Measurements from ENCODE around the gene DRGX.

Gene DRGX

DNA sequence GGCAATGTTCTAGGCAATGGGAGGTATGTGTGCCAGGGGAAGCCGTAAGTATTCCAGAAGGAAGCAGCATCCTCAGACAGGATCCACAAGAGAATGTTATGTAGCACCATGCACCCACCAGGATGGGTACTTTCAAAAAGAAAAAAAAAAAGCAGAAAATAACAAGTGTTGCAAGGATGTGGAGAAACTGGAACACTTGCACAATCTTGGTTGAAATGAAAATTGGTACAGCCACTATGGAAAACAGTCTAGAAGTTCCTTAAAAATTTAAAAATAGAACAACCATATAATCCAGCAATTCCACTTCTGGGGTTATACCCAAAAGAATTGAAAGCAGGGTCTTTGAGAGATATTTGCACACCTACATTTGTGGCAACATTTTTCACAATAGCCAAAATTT is 76.7 kb downstream of the DRGX start:
- no peak overlapping the region for H3K9ac ChIP-seq (ENCODE audit: low read length in 2 of 2)
- no peaks in the 10 kb centered on the region for H3K36me3 ChIP-seq (ENCODE audit: control insufficient read depth in 2 of 2, insufficient read depth in 2 of 2, low read length in 2 of 2)
- no peak overlapping the region for H3K4me3 ChIP-seq (ENCODE audit: low read length in 2 of 2)
- no peaks in the 10 kb centered on the region for H3K4me1 ChIP-seq (ENCODE audit: control insufficient read depth, insufficient read depth, low read length)
- H3K27ac ChIP-seq (ENCODE audit: low read length): no peak overlapping the region
- H3K27me3 ChIP-seq (ENCODE audit: control insufficient read depth in 1 of 2, insufficient read depth in 2 of 2, low read length in 2 of 2): peaks cover 0 to 3% of the 10 kb centered on the region in 2 donors
- no peaks in the 10 kb centered on the region for H3K9me3 ChIP-seq (ENCODE audit: control insufficient read depth in 2 of 2, low read length in 2 of 2)

DNA sequence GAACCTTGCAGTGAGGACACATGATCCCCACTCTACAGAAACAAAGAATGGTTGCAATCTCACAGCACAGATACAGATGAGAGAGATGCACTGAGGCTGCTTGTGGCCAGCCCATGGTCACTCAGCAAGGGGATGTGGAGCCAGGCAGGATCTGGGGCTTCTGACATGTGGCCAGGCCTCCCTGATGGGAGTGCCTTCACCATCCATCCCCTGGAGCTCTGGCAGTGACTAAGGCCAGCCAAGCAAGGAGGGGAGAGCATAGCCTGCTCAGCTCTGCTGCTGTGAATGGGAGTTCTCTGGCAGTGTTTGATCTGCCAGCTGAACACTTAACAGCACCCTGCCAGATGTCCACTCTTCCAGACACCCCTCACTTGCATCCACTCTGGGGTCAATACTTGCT is 77.1 kb downstream of the DRGX start:
- Histone ChIP-seq H3K9me3 (ENCODE audit: control insufficient read depth in 2 of 2, low read length in 2 of 2) (no peaks in the 10 kb centered on the region), H3K36me3 (ENCODE audit: control insufficient read depth in 2 of 2, insufficient read depth in 2 of 2, low read length in 2 of 2) (no peaks in the 10 kb centered on the region), H3K27me3 (ENCODE audit: control insufficient read depth in 1 of 2, insufficient read depth in 2 of 2, low read length in 2 of 2) (peaks cover 0 to 3% of the 10 kb centered on the region in 2 donors), H3K9ac (ENCODE audit: low read length in 2 of 2) (no peak overlapping the region), H3K4me1 (ENCODE audit: control insufficient read depth, insufficient read depth, low read length) (no peaks in the 10 kb centered on the region), H3K4me3 (ENCODE audit: low read length in 2 of 2) (no peak overlapping the region), H3K27ac (ENCODE audit: low read length) (no peak overlapping the region)

DNA sequence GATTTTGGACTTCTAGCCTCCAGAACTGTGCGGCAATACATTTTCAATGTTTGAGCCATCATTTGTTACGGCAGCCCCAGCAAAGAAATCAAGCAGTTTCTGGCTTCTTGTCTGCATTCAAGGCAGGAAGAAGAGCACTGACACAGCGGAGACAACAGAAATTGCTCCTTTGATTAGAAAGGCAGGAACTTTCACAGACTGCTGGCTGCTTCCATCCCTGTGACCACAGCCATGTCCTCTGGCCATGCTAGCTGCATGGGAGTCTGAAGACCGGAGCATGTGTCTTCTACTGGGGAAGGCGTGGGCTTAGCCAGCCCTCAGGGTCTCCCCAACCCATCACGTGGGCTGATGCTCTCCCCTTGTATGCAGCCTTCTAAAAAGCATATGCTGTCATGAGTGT is 77.9 kb downstream of the DRGX start:
- Histone ChIP-seq H3K9me3 (ENCODE audit: control insufficient read depth in 2 of 2, low read length in 2 of 2) (no peaks in the 10 kb centered on the region), H3K4me1 (ENCODE audit: control insufficient read depth, insufficient read depth, low read length) (no peaks in the 10 kb centered on the region), H3K36me3 (ENCODE audit: control insufficient read depth in 2 of 2, insufficient read depth in 2 of 2, low read length in 2 of 2) (no peaks in the 10 kb centered on the region), H3K27ac (ENCODE audit: low read length) (no peak overlapping the region), H3K27me3 (ENCODE audit: control insufficient read depth in 1 of 2, insufficient read depth in 2 of 2, low read length in 2 of 2) (peaks cover 0 to 3% of the 10 kb centered on the region in 2 donors), H3K9ac (ENCODE audit: low read length in 2 of 2) (no peak overlapping the region), H3K4me3 (ENCODE audit: low read length in 2 of 2) (no peak overlapping the region)

DNA sequence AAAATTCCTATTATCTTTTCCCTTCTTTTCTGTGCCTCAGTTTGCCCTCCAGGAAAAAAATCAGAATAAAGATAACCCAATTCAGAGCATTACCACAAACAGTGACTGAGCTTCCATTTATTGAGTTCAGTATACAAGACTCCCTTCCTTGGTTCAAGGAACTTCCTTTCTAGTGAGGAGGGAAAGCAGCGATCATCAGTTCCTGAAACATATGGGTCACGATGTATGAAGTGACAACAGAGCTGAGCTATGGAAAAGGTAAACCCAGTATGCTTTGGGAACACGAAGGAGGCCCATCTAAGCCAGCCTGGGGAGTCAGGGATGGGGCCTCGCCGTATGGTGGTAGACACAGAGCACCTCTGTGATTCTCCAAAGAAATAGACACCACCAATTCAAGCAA is 81.1 kb downstream of the DRGX start:
- H3K4me3 ChIP-seq (ENCODE audit: low read length in 2 of 2): no peak overlapping the region
- H3K9ac ChIP-seq (ENCODE audit: low read length in 2 of 2): no peak overlapping the region
- no peaks in the 10 kb centered on the region for H3K4me1 ChIP-seq (ENCODE audit: control insufficient read depth, insufficient read depth, low read length)
- no peak overlapping the region for H3K27ac ChIP-seq (ENCODE audit: low read length)
- H3K27me3 ChIP-seq (ENCODE audit: control insufficient read depth in 1 of 2, insufficient read depth in 2 of 2, low read length in 2 of 2): peaks cover 0 to 8% of the 10 kb centered on the region in 2 donors
- H3K9me3 ChIP-seq (ENCODE audit: control insufficient read depth in 2 of 2, low read length in 2 of 2): no peaks in the 10 kb centered on the region
- H3K36me3 ChIP-seq (ENCODE audit: control insufficient read depth in 2 of 2, insufficient read depth in 2 of 2, low read length in 2 of 2): no peaks in the 10 kb centered on the region
